Adrenal gland (tissue), 12 donors: ENCODE measurements around the gene PAGE2. TPM values are rescaled to one million over a fixed set of nuclear protein-coding genes. Genes with fewer than 3 reads are reported as not detected.

Experiments used
- DNase-seq, 7 donors: peaks; one replicate each; pipeline ENCODE4 v3.0.0-alpha.2; 2019 to 2020
- H3K27ac ChIP-seq, 5 donors: fragments of 200-600 bp; sonication (generic) in 4 of 5; 1 replicate in 3 of 5; 2 replicates in 2 of 5; pipeline versions ENCODE4 v1.5.1 to v1.8.0; 2016 to 2020; ENCODE audit warnings: mild to moderate bottlenecking in 1 of 5
- H3K27me3 ChIP-seq: fragments of 200-600 bp; 2 replicates; pipeline ENCODE4 v1.8.0; 2021
- H3K36me3 ChIP-seq, 2 donors: fragments of 200-600 bp; replicated peaks in 1 of 2; 1 replicate in 1 of 2; 2 replicates in 1 of 2; pipeline versions ENCODE4 v1.5.1 to v1.8.0; 2018 to 2022
- H3K4me1 ChIP-seq, 2 donors: fragments of 200-600 bp; replicated peaks in 1 of 2; 1 replicate in 1 of 2; 2 replicates in 1 of 2; pipeline versions ENCODE4 v1.5.1 to v1.8.0; 2018 to 2021
- H3K4me3 ChIP-seq, 4 donors: fragments of 200-600 bp; sonication (generic) in 3 of 4; one replicate each; pipeline ENCODE4 v1.5.1; 2016 to 2018
- H3K9me3 ChIP-seq, 3 donors: fragments of 200-600 bp; sonication (generic) in 1 of 3; replicated peaks in 1 of 3; 1 replicate in 2 of 3; 2 replicates in 1 of 3; pipeline versions ENCODE4 v1.5.1 to v1.8.0; 2016 to 2021
- CTCF ChIP-seq, 6 experiments: fragments of 450-650 bp in 4 of 6; fragments of 200-600 bp in 2 of 6; sonication (generic) in 1 of 6; IDR thresholded peaks; 1 replicate in 5 of 6; 2 replicates in 1 of 6; pipeline versions ENCODE4 v1.5.1 to v1.8.0; 2016 to 2021; ENCODE audit warnings: antibody characterized with exemption in 6 of 6, mild to moderate bottlenecking in 2 of 6, moderate library complexity in 1 of 6
- POLR2A ChIP-seq, 2 donors: fragments of 450-650 bp; IDR thresholded peaks; one replicate each; pipeline ENCODE4 v1.6.1; 2017; ENCODE audit warnings: antibody characterized with exemption in 2 of 2, mild to moderate bottlenecking in 2 of 2, moderate library complexity in 1 of 2
- WGBS, 4 donors: extraction: QIAGEN DNeasy Blood & Tissue Kit in 2 of 4; methylation state at CpG; one replicate each; pipeline versions ENCODE4 v1.1.5 to v1.1.7; 2013 to 2017; 5-methylcytosine and 5-hydroxymethylcytosine counted together
- intact Hi-C, 2 donors: fragments of 100-400 bp; cut with DNase I; formaldehyde crosslinking; loops; one replicate each; pipeline versions ENCODE4 v1.14.1 to v1.15.0; 2022 to 2023
- polyA plus RNA-seq, 3 donors: library from polyadenylated mRNA; stranded (reverse); fragments of 200-250 nt in 2 of 3; fragments of 350-450 nt in 1 of 3; fragmentation: Illumina TruSeq in 1 of 3; extraction: RNeasy Lipid Tissue Mini Kit (QIAGEN cat#74804) in 1 of 3; gene quantifications; one replicate each; pipeline ENCODE4 v1.2.3, GENCODE V29; 2013 to 2014
- total RNA-seq, 9 donors: library from RNA; depleted of rRNA in 4 of 9; stranded (reverse); fragments of >200 nt in 4 of 9; fragments of 120-200 nt in 1 of 9; fragmentation: NEBNext Ultra II Directional in 1 of 9; extraction: Animal tissue kit (Norgen Biotek cat#: 25700) in 1 of 9; gene quantifications; one replicate each; pipeline versions ENCODE4 v1.1.0 to v1.2.4, GENCODE V29; 2013 to 2023
- donor health status: healthy with polysubstance abuse.
- donor health status: Bipolar disorder and iron deficiency.
- donor health status: DM: yes; HTN: yes; CAD: no.
- donor health status: DM: no; HTN: no; CAD: no.
- donor health status: DM: no; HTN: no; CAD: no.
- donor health status: DM: yes; HTN: yes; CAD: no.

PAGE2 gene
- total and polyA plus RNA-seq, 12 donors, result not detected

- Histone ChIP-seq H3K4me3 (no peak within 1 kb of the TSS), H3K4me1 (no peaks in the 10 kb centered on the region), H3K9me3 (no peaks in the 10 kb centered on the region), H3K27me3 (peaks cover 14% of the 10 kb centered on the region), H3K27ac (no peak within 1 kb of the TSS), H3K36me3 (no peaks in the 10 kb centered on the region)
- no peak for DNase-seq
- intact Hi-C loops, result no loop called here
- WGBS, 4 donors, result 80 to 94% (median 87%) methylated on average over 14 to 36 of the region's 36 CpGs
- TF ChIP-seq POLR2A (IDR thresholded peaks at IDR 0.05) (no peak), CTCF (IDR thresholded peaks at IDR 0.05) (no peak)
Observed at GRCh38 chrX:55074851-55075467, 13.9 kb upstream of the PAGE2 start, which contains the start of gene PAGE2B. TSS of gene PAGE2B (plus strand) at chrX:55075030. CDS start at chrX:55076042, 1,012 bp downstream.

GRCh38 chrX:55098691-55099090 lies 9.9 kb downstream of the PAGE2 start:
- Histone ChIP-seq H3K36me3 (no peaks in the 10 kb centered on the region), H3K9me3 (no peaks in the 10 kb centered on the region), H3K4me3 (no peak overlapping the region), H3K27me3 (peaks cover 27% of the 10 kb centered on the region), H3K4me1 (no peaks in the 10 kb centered on the region), H3K27ac (no peak overlapping the region)
- intact Hi-C loops, result no loop called here
- TF ChIP-seq CTCF (IDR thresholded peaks at IDR 0.05) (no peak), POLR2A (IDR thresholded peaks at IDR 0.05) (no peak)
- 17 to 38% (median 28%) methylated on average over 2 of the region's 2 CpGs for WGBS, 4 donors
- no peak for DNase-seq

- Histone ChIP-seq H3K9me3 (no peaks in the 10 kb centered on the region), H3K4me1 (no peaks in the 10 kb centered on the region), H3K4me3 (no peak overlapping the region), H3K27ac (no peak overlapping the region), H3K36me3 (no peaks in the 10 kb centered on the region), H3K27me3 (peaks cover 27% of the 10 kb centered on the region)
- TF ChIP-seq POLR2A (IDR thresholded peaks at IDR 0.05) (no peak), CTCF (IDR thresholded peaks at IDR 0.05) (no peak)
- 50 to 69% (median 66%) methylated on average over 1 of the region's 1 CpG for WGBS, 4 donors
- DNase-seq, result no peak
- intact Hi-C loops, result no loop called here
Observed at GRCh38 chrX:55099162-55099561, 10.3 kb downstream of the PAGE2 start.

- Histone ChIP-seq H3K27me3 (peaks cover 13% of the 10 kb centered on the region), H3K27ac (no peak overlapping the region), H3K4me3 (no peak overlapping the region), H3K9me3 (no peaks in the 10 kb centered on the region), H3K36me3 (no peaks in the 10 kb centered on the region), H3K4me1 (no peaks in the 10 kb centered on the region)
- 53 to 81% (median 74%) methylated on average over 3 of the region's 3 CpGs for whole genome bisulfite sequencing, 4 donors
- DNase-seq, result no peak
- TF ChIP-seq CTCF (IDR thresholded peaks at IDR 0.05) (no peak), POLR2A (IDR thresholded peaks at IDR 0.05) (no peak)
- intact Hi-C loops, result no loop called here
Observed at GRCh38 chrX:55102754-55103153, 13.9 kb downstream of the PAGE2 start.
